ENCODE measurements around the gene SSC4D. TPM values are rescaled to one million over a fixed set of nuclear protein-coding genes. Genes with fewer than 3 reads are reported as not detected.

Gene SSC4D
- total and polyA plus RNA-seq, 2 of the 8 experiments (the other 6 are each of a cell fraction or from before 2014, with no cell fraction given): 11.8 to 27.5 TPM

DNA sequence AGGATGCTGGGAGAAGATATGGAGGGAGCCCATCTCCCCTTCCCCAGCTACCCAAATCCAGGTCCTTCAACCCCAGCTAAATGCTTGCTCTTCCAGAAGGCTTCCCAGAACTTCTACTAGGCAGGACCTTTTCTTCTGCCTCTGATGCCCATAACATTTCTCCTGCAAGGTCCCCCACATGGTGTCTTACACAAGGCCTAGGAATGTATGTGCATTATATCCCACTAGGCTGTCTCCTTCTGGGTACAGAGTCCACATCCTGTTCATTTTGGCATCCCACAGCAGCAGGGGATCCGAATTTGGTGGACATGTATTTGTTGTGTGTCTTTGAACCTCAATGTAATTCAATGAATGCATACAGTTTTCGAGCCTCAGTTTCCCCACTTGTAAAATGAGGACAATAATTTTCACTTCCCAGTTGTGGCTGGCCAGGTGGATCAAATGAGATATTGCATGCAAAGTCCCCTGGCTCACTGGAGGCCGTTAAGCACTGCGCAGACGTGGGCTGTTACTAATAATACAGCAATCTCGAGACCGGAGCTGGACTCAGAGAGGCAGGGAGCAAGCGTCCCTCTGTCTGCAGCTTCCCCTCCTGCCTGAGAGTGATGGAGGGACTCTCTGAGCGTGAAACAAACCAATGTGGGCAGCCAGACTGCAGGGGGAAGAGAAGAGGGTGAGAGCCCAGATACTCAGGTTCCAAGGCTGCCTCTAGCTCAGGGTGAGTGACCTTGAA lies 32.1 kb downstream of the SSC4D start:
- H4K20me1 ChIP-seq (replicated peaks in 1 of 2; ENCODE audit: control insufficient read depth in 1 of 2, insufficient read depth in 2 of 2, low read length in 2 of 2): no peaks in the 10 kb centered on the region
- H4K91ac ChIP-seq (replicated peaks; ENCODE audit: insufficient read length, low read length): no peak overlapping the region
- no peak overlapping the region for H2BK120ac ChIP-seq (replicated peaks; ENCODE audit: low read depth, low read length)
- POLR2A ChIA-PET (ENCODE audit: partially characterized antibody): interaction anchor here (0.8 to 1.5 kb wide), 6 partner anchors 11 to 33 kb away, joined by 3 to 4 read pairs (median 3); partner anchors contain the start of gene SSC4D
- H2AK5ac ChIP-seq (ENCODE audit: low read depth, low read length): no peak overlapping the region
- H3K4me1 ChIP-seq (replicated peaks in 1 of 4; ENCODE audit: control insufficient read depth in 3 of 4, insufficient read depth in 4 of 4, low read length in 3 of 4): peaks cover 0 to 3% (median 0%) of the 10 kb centered on the region in 4 experiments; a peak in 1 of 7 replicates
- 88% methylated on average over 9 of the region's 9 CpGs; no CpG with 5 or more reads in 1 of the 2 experiments for WGBS, 2 experiments (ENCODE audit: extremely low coverage in 1 of 2, insufficient coverage in 1 of 2, insufficient read length in 1 of 2, insufficient replicate concordance in 2 of 2, low coverage in 1 of 2, low lambda C conversion rate in 2 of 2, missing lambda C conversion rate in 1 of 2)
- H4K5ac ChIP-seq (ENCODE audit: insufficient read length, low read depth, low read length): no peak overlapping the region
- no peaks in the 10 kb centered on the region; the same call in 1 of the 2 replicates for H3K23me2 ChIP-seq (ENCODE audit: low read depth, low read length)
- H2BK5ac ChIP-seq (ENCODE audit: low read depth, low read length): no peak overlapping the region
- no peaks in the 10 kb centered on the region for H3K27me3 ChIP-seq (replicated peaks in 1 of 4; ENCODE audit: control insufficient read depth in 3 of 4, extremely low read depth in 1 of 4, insufficient read depth in 3 of 4, low read length in 3 of 4)
- H3K79me2 ChIP-seq (ENCODE audit: control insufficient read depth in 1 of 2, insufficient read depth in 2 of 2, low read length in 2 of 2): no peaks in the 10 kb centered on the region
- no peak overlapping the region for H3K9ac ChIP-seq (replicated peaks in 1 of 4; ENCODE audit: extremely low read depth in 1 of 4, low read depth in 3 of 4, low read length in 3 of 4)
- no peak overlapping the region for H2AFZ ChIP-seq (ENCODE audit: low read length)
- DNase-seq (ENCODE audit: low read depth in 1 of 2, low spot score in 2 of 2) (no peak), FAIRE-seq (no peak)
- no peak overlapping the region for H2BK20ac ChIP-seq (ENCODE audit: low read length)
- no peak overlapping the region for H2BK12ac ChIP-seq (ENCODE audit: low read depth, low read length)
- H3K4me2 ChIP-seq (ENCODE audit: insufficient read depth in 1 of 2, low read depth in 2 of 2, low read length in 2 of 2): no peak overlapping the region
- CTCF ChIA-PET (ENCODE audit: partially characterized antibody): interaction anchor here (0.6 to 1.2 kb wide), 2 partner anchors 18 to 55 kb away, joined by 3 to 4 read pairs; no protein-coding TSS in a partner anchor
- no peak overlapping the region for H3K23ac ChIP-seq (ENCODE audit: insufficient read length)
- H3K18ac ChIP-seq (ENCODE audit: extremely low read depth, low read length): no peak overlapping the region
- no peak overlapping the region for H3K4me3 ChIP-seq (ENCODE audit: extremely low read depth in 1 of 4, insufficient read depth in 2 of 4, low read depth in 3 of 4, low read length in 4 of 4)
- no peaks in the 10 kb centered on the region for H3K79me1 ChIP-seq (ENCODE audit: low read depth, low read length)
- H3K4ac ChIP-seq (replicated peaks; ENCODE audit: insufficient read length, low read depth, low read length): no peak overlapping the region
- H3K9me3 ChIP-seq (ENCODE audit: insufficient read depth in 2 of 2, low read depth in 1 of 2, low read length in 1 of 2): no peaks in the 10 kb centered on the region
- no peak overlapping the region for H2BK15ac ChIP-seq (ENCODE audit: low read length)
- no peak overlapping the region for H3K56ac ChIP-seq (replicated peaks; ENCODE audit: insufficient read length, low read depth, low read length)
- H4K8ac ChIP-seq (ENCODE audit: extremely low read depth, insufficient read depth, low read length): no peak overlapping the region
- no peak overlapping the region for H3K27ac ChIP-seq (ENCODE audit: low read depth, low read length)
- H3K14ac ChIP-seq (ENCODE audit: insufficient read length): no peak overlapping the region
- H3K36me3 ChIP-seq (ENCODE audit: control insufficient read depth in 2 of 4, insufficient read depth in 4 of 4, low read length in 3 of 4): no peaks in the 10 kb centered on the region
- TF ChIP-seq EP300 (IDR thresholded peaks at IDR 0.05; ENCODE audit: borderline replicate concordance in 1 of 2, low read depth in 2 of 2, low read length in 2 of 2): no peak
- TF ChIP-seq TCF12 (IDR thresholded peaks at IDR 0.05; ENCODE audit: low read depth, low read length): no peak
- no peak for TF ChIP-seq HDAC2 (IDR thresholded peaks at IDR 0.05; ENCODE audit: borderline replicate concordance in 1 of 2, low read depth in 2 of 2, low read length in 2 of 2)
- TF ChIP-seq FOSL1 (IDR thresholded peaks at IDR 0.05; ENCODE audit: insufficient read depth, low read depth, low read length): no peak
- no peak for TF ChIP-seq ATF3 (IDR thresholded peaks at IDR 0.05; ENCODE audit: insufficient read depth, low read depth, low read length)
- TF ChIP-seq MAFK (IDR thresholded peaks at IDR 0.05; ENCODE audit: low read depth, low read length): no peak
- TF ChIP-seq SP4 (IDR thresholded peaks at IDR 0.05; ENCODE audit: low read length): no peak
- no peak for TF ChIP-seq BACH1 (IDR thresholded peaks at IDR 0.05; ENCODE audit: low read length)
